ENCODE results near the gene RBPJ. TPM values are rescaled to one million over a fixed set of nuclear protein-coding genes. Genes with fewer than 3 reads are reported as not detected.

The RBPJ gene
- total RNA-seq, 2 experiments from 2014 or later = 64.1 to 72.3 TPM

GRCh38 chr4:26455571-26455970 lies 134.8 kb downstream of the RBPJ start:
- Histone ChIP-seq H3K27me3 (ENCODE audit: control insufficient read depth in 1 of 2, insufficient read depth in 2 of 2, low read length in 2 of 2) (no peaks in the 10 kb centered on the region), H3K4me3 (ENCODE audit: low read length) (no peak overlapping the region), H3K27ac (ENCODE audit: low read depth in 1 of 2, low read length in 2 of 2) (no peak overlapping the region), H3K9me3 (ENCODE audit: control insufficient read depth in 1 of 2, insufficient read depth in 1 of 2, low read length in 2 of 2) (peaks cover 6 to 10% of the 10 kb centered on the region in 2 experiments), H3K36me3 (ENCODE audit: insufficient read depth, low read length) (no peaks in the 10 kb centered on the region), H3K4me1 (ENCODE audit: insufficient read depth, low read length) (no peaks in the 10 kb centered on the region)
- H3K4me1 Mint-ChIP-seq (ENCODE audit: low read depth) = peaks cover 28% of the 10 kb centered on the region
- ATAC-seq (ENCODE audit: poor library complexity) (no peak), DNase-seq (no peak)
- no peaks in the 10 kb centered on the region for H3K27me3 Mint-ChIP-seq
- no peak for TF ChIP-seq CTCF (IDR thresholded peaks at IDR 0.05)
- peaks cover 2% of the 10 kb centered on the region for H3K9me3 Mint-ChIP-seq
- ChIA-PET CTCF (no interaction called here), POLR2A (no interaction called here)
- no peak overlapping the region for H3K27ac Mint-ChIP-seq
- intact Hi-C loops (cut with DNase I, micrococcal nuclease) = loop anchor here in 1 of 2 experiments (5.0 to 10.0 kb wide), 2 partner anchors 129 to 267 kb away; partner anchors contain the start of gene TBC1D19
- no peak overlapping the region for H3K4me3 Mint-ChIP-seq
- H3K36me3 Mint-ChIP-seq (ENCODE audit: low read depth) = no peaks in the 10 kb centered on the region

GRCh38 chr4:26457412-26457811 lies 136.6 kb downstream of the RBPJ start:
- ATAC-seq (ENCODE audit: poor library complexity) (no peak), DNase-seq (no peak)
- H3K27ac Mint-ChIP-seq = no peak overlapping the region
- peaks cover 28% of the 10 kb centered on the region for H3K4me1 Mint-ChIP-seq (ENCODE audit: low read depth)
- H3K27me3 Mint-ChIP-seq = no peaks in the 10 kb centered on the region
- CTCF ChIA-PET = no interaction called here
- Histone ChIP-seq H3K9me3 (ENCODE audit: control insufficient read depth in 1 of 2, insufficient read depth in 1 of 2, low read length in 2 of 2) (peaks cover 6 to 10% of the 10 kb centered on the region in 2 experiments), H3K4me1 (ENCODE audit: insufficient read depth, low read length) (no peaks in the 10 kb centered on the region), H3K4me3 (ENCODE audit: low read length) (no peak overlapping the region), H3K27ac (ENCODE audit: low read depth in 1 of 2, low read length in 2 of 2) (no peak overlapping the region), H3K27me3 (ENCODE audit: control insufficient read depth in 1 of 2, insufficient read depth in 2 of 2, low read length in 2 of 2) (no peaks in the 10 kb centered on the region), H3K36me3 (ENCODE audit: insufficient read depth, low read length) (no peaks in the 10 kb centered on the region)
- peak overlapping the region; percentile 3 for H3K4me3 Mint-ChIP-seq
- intact Hi-C loops (cut with DNase I, micrococcal nuclease) = loop anchor here in 1 of 2 experiments (5.0 to 10.0 kb wide), 2 partner anchors 127 to 265 kb away; partner anchors contain the start of gene TBC1D19
- H3K9me3 Mint-ChIP-seq = peaks cover 2% of the 10 kb centered on the region
- TF ChIP-seq CTCF (IDR thresholded peaks at IDR 0.05) = no peak
- POLR2A ChIA-PET = interaction anchor here (0.9 to 2.6 kb wide), 5 partner anchors 126 to 1191 kb away, joined by 3 to 13 read pairs (median 5); partner anchors contain the start of genes STIM2 and TBC1D19
- no peaks in the 10 kb centered on the region for H3K36me3 Mint-ChIP-seq (ENCODE audit: low read depth)

DNA sequence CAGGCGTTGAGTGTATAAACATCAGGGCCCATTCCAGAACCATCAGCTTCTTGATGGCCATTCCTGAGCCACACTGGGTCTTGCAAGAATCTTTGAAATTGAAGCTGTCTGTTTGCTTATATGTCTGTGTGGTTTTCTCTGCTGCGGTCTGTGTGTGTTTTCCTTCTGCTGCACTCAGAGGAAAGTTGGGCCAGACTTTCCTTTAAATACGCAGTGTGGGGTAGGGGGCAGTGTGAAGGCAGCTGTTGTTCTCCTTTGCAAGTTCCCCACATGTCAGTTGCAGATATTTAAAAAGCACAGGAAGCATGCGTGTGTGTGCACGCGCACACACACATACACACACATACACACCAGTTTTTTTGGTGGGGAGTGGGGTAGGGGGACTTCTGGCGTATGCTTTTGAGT lies 137.3 kb downstream of the RBPJ start:
- no peaks in the 10 kb centered on the region for H3K4me1 ChIP-seq (ENCODE audit: insufficient read depth, low read length)
- POLR2A ChIA-PET = interaction anchor here (0.9 to 2.6 kb wide), 5 partner anchors 126 to 1192 kb away, joined by 3 to 13 read pairs (median 5); partner anchors contain the start of genes STIM2 and TBC1D19
- no peaks in the 10 kb centered on the region for H3K36me3 Mint-ChIP-seq (ENCODE audit: low read depth)
- H3K4me3 Mint-ChIP-seq = peak overlapping the region; percentile 49
- peaks cover 6 to 9% of the 10 kb centered on the region in 2 experiments for H3K9me3 ChIP-seq (ENCODE audit: control insufficient read depth in 1 of 2, insufficient read depth in 1 of 2, low read length in 2 of 2)
- peaks cover 28% of the 10 kb centered on the region for H3K4me1 Mint-ChIP-seq (ENCODE audit: low read depth)
- no peaks in the 10 kb centered on the region for H3K27me3 Mint-ChIP-seq
- DNase-seq (peak in 4 of 14 experiments; percentile 6 to 30 (median 18)), ATAC-seq (ENCODE audit: poor library complexity) (peak; percentile 88)
- H3K9me3 Mint-ChIP-seq = peaks cover 2% of the 10 kb centered on the region
- peak overlapping the region; percentile 70 for H3K27ac Mint-ChIP-seq
- no peak overlapping the region for H3K27ac ChIP-seq (ENCODE audit: low read depth in 1 of 2, low read length in 2 of 2)
- CTCF ChIA-PET = interaction anchor here (1.2 kb wide), 1 partner anchor 126 kb away, joined by 5 read pairs; the partner anchor contains the start of gene TBC1D19
- no peaks in the 10 kb centered on the region for H3K27me3 ChIP-seq (ENCODE audit: control insufficient read depth in 1 of 2, insufficient read depth in 2 of 2, low read length in 2 of 2)
- no peaks in the 10 kb centered on the region for H3K36me3 ChIP-seq (ENCODE audit: insufficient read depth, low read length)
- H3K4me3 ChIP-seq (ENCODE audit: low read length) = no peak overlapping the region
- intact Hi-C loops (cut with DNase I, micrococcal nuclease) = loop anchor here (2.0 to 10.0 kb wide), 3 partner anchors 127 to 551 kb away; partner anchors contain the start of gene TBC1D19 (in 1 of the 2)
- no peak for TF ChIP-seq CTCF (IDR thresholded peaks at IDR 0.05)
